ENCODE measurements around the gene SMOC1. TPM values are rescaled to one million over a fixed set of nuclear protein-coding genes. Genes with fewer than 3 reads are reported as not detected.

Gene SMOC1
- total RNA-seq, 1 donor from 2014 or later, result 0.49 TPM

- DNase-seq, result no peak
- H3K4me1 Mint-ChIP-seq (ENCODE audit: low read depth, unreplicated experiment), result no peaks in the 10 kb centered on the region
- H3K36me3 Mint-ChIP-seq (ENCODE audit: unreplicated experiment), result no peaks in the 10 kb centered on the region
- H3K27ac Mint-ChIP-seq (ENCODE audit: unreplicated experiment), result no peak overlapping the region
- TF ChIP-seq CTCF (IDR thresholded peaks at IDR 0.05; ENCODE audit: partially characterized antibody, unreplicated experiment), result no peak
- H3K4me3 Mint-ChIP-seq (ENCODE audit: unreplicated experiment), result no peak overlapping the region
- H3K9me3 Mint-ChIP-seq (ENCODE audit: unreplicated experiment), result peaks cover 2% of the 10 kb centered on the region
- H3K27me3 Mint-ChIP-seq (ENCODE audit: unreplicated experiment), result peaks cover 2% of the 10 kb centered on the region
Observed at GRCh38 chr14:69982886-69983285, 103.7 kb downstream of the SMOC1 start.

DNA sequence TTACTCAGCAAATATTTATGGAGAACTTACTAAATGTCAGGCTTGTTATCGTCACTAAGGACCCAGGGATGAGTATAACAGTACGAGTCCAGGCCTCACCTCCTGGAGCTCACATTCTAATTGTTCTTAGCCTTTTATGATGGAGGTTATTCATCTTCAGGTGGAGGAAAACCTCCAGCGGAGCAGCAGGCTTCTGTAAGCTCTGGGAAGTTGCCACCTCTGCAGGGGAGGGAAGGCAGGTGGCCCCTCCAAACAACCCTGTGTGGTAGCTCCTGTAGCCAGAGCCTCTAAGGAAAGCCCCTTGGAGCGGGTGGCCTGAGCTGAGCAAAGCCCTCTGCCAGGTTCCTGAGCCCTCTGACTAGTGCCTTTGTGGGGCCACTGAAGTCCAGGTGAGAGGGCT is 104.1 kb downstream of the SMOC1 start:
- no peak overlapping the region for H3K27ac Mint-ChIP-seq (ENCODE audit: unreplicated experiment)
- no peak for DNase-seq
- H3K4me1 Mint-ChIP-seq (ENCODE audit: low read depth, unreplicated experiment), result no peaks in the 10 kb centered on the region
- H3K4me3 Mint-ChIP-seq (ENCODE audit: unreplicated experiment), result no peak overlapping the region
- peaks cover 2% of the 10 kb centered on the region for H3K9me3 Mint-ChIP-seq (ENCODE audit: unreplicated experiment)
- no peaks in the 10 kb centered on the region for H3K36me3 Mint-ChIP-seq (ENCODE audit: unreplicated experiment)
- no peak for TF ChIP-seq CTCF (IDR thresholded peaks at IDR 0.05; ENCODE audit: partially characterized antibody, unreplicated experiment)
- H3K27me3 Mint-ChIP-seq (ENCODE audit: unreplicated experiment), result peaks cover 2% of the 10 kb centered on the region

GRCh38 chr14:69985463-69985862 is 106.2 kb downstream of the SMOC1 start:
- H3K27ac Mint-ChIP-seq (ENCODE audit: unreplicated experiment), result no peak overlapping the region
- no peaks in the 10 kb centered on the region for H3K36me3 Mint-ChIP-seq (ENCODE audit: unreplicated experiment)
- no peaks in the 10 kb centered on the region for H3K4me1 Mint-ChIP-seq (ENCODE audit: low read depth, unreplicated experiment)
- TF ChIP-seq CTCF (IDR thresholded peaks at IDR 0.05; ENCODE audit: partially characterized antibody, unreplicated experiment), result no peak
- peaks cover 2% of the 10 kb centered on the region for H3K27me3 Mint-ChIP-seq (ENCODE audit: unreplicated experiment)
- DNase-seq, result no peak
- peaks cover 2% of the 10 kb centered on the region for H3K9me3 Mint-ChIP-seq (ENCODE audit: unreplicated experiment)
- H3K4me3 Mint-ChIP-seq (ENCODE audit: unreplicated experiment), result no peak overlapping the region

DNA sequence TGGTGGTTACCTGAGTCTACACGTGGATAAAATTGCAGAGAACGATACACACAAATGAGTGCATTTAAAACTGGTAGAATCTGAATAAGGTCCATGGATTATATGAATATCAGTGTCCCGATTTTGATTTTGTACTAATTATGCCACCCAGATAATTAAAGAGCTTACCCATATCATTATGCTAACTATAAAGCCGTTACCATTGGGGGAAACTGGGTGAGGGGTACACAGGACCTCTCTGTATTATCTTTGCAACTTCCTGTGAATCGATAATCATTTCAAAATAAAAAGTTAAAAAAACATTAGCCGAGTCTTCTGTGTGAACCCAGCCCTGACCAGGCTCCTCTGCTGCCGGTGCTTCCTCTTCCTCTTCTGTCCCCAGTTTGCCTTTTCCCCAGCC is 107.1 kb downstream of the SMOC1 start:
- no peak overlapping the region for H3K27ac Mint-ChIP-seq (ENCODE audit: unreplicated experiment)

More for the DNA sequence above, 107.1 kb downstream of the SMOC1 start:
- H3K9me3 Mint-ChIP-seq (ENCODE audit: unreplicated experiment), result peaks cover 2% of the 10 kb centered on the region
- no peak overlapping the region for H3K4me3 Mint-ChIP-seq (ENCODE audit: unreplicated experiment)
- H3K4me1 Mint-ChIP-seq (ENCODE audit: low read depth, unreplicated experiment), result no peaks in the 10 kb centered on the region
- no peak for DNase-seq
- no peak for TF ChIP-seq CTCF (IDR thresholded peaks at IDR 0.05; ENCODE audit: partially characterized antibody, unreplicated experiment)
- H3K36me3 Mint-ChIP-seq (ENCODE audit: unreplicated experiment), result no peaks in the 10 kb centered on the region
- H3K27me3 Mint-ChIP-seq (ENCODE audit: unreplicated experiment), result no peaks in the 10 kb centered on the region
